NOMO-1 (cell line): ENCODE results near the gene TFAP2A.

Experiments
- DNase-seq, 2 experiments: peaks; one replicate each; lab custom pipeline; 2025; ENCODE audit not compliant: unreplicated experiment in 2 of 2; lab: John Stamatoyannopoulos, UW

The TFAP2A gene

GRCh38 chr6:10402648-10403311, 12.1 kb downstream of the TFAP2A start:
- DNase-seq = peak; percentile 42 to 68

GRCh38 chr6:10401632-10402223, 13.1 kb downstream of the TFAP2A start:
- no peak for DNase-seq

DNA sequence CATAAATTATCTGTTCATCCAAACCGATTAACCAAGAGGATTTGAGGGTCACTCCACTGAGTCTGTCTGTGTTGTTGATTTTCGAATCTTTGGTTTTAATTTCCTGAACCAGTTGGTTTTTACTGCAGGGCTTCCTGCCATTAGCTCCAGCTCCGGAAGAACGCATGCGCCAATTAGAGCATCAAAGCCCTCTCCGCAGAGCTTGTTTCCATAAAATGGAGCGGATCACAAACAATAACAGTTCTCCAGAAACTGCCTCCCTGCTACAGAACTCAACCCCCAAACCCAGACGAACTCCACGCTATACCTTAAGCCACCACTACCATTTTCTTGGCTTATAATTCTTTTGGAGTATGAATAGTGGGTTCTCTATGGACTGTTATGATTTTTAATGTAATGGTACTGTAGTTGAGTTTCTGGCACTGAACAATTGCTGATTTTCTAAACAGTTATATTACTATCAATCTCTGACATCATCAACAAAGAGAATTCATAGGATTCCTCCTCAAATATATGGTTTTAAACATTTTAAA, 13.8 kb downstream of the TFAP2A start:
- no peak for DNase-seq

GRCh38 chr6:10400330-10400729, 14.5 kb downstream of the TFAP2A start:
- DNase-seq = no peak

DNA sequence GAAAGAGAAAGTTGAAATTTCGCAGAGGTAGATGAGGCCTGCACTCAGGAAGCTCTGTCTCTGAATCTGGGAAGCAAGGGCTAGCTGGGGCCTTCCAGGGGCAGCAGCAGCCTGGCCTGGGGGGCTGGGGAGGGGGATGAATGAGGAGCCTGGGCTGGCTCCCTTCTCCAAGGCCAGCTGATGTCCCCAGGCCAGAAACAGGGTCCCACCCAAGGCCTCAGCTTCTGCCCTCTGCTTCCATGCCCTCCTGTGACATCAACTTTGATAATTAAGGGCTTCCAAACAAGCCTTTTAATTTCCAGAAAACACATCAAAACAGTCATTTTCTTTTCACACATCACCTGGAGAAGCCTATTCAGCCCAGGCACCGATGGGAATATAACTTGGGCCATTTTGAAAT, 15.4 kb downstream of the TFAP2A start:
- DNase-seq = no peak

- DNase-seq = no peak
These were observed 16.2 kb downstream of the TFAP2A start for GRCh38 chr6:10398446-10399218.

DNA sequence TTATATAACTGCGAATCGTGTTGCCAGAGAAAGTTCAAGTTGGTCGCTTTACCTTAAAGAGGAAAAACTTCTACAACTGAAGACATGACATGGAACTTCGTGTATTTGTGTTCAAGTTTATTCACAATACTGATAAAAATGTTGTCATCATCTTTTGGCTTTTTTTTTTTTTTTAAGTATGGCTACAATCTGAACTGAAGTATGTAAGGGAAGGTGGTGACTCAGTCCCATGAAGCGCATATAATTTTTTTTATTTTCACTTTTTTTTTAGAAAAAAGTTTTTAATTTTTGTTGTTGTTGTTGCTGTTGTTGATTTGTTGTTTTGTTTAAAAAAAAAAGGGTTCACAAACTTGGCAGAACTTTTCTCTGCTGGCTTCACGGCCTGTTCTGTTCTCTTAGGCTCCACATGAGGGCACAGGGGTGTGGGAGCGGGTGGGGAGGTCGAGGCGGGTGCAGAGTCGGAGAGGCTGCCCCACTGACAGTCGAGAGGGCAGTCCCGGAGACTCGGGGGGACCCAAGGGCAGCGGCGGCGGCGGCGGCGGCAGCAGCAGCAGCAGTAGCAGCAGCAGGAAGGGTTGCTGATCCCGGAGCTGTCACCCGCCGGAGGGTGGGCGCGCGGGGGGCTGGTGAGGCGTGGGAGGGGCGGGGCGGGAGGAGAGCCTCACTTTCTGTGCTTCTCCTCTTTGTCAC, 17.0 kb downstream of the TFAP2A start:
- DNase-seq = no peak

GRCh38 chr6:10396785-10397184, 18.1 kb downstream of the TFAP2A start:
- DNase-seq = no peak

GRCh38 chr6:10395704-10396546, 18.9 kb downstream of the TFAP2A start:
- DNase-seq = no peak

GRCh38 chr6:10395171-10395703, 19.6 kb downstream of the TFAP2A start:
- DNase-seq = no peak

DNA sequence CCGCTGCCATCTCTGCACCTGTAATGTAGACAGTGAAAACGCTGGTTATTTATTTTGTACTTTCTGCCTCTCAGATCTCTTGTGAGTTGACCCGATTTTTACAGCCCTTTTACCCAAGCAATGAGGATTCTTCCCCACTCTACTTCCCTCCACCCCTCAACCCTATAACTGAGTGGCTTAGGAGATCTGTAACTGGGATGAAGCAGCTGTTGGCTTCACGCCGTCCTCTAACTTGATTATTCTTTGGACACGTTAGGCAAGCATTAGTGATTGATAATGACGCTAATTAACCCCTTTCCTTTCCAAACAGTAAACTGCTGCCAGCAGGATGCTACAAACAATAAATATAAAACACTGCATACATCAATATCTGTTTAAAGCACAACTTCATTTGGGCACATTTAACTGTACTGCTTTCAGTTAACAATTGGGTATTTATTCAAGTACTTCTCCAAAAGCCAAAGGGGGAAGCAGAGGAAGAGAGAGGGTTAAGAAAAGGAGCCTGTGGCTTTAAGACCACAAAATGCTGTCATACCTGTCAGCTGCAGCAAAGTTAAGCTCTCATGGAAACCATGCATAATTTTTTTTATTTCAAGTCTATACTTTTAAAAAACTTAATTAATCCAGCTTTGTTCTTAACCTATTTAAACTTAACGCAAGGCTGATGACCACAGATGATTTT, 21.2 kb downstream of the TFAP2A start:
- DNase-seq = peak; percentile 46 to 70

DNA sequence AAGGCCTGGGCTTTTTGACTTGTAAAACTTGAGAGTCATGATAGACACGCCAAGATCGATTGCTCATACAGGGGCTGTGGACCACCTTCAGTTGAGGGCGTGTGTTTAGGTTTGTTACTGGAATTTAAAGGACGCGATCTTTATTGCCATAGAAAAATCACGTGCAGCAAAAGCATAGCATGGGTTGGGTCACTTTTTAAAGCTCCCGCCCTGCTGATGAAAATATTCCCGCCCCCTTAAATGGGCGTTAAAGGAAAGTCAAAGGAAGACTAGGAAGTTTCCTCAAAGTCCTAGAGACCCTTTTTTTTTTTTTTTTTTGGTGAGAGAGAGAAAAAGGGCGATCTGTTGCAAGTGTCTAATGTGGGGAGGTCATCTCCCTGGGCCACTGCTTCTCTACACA, 23.1 kb downstream of the TFAP2A start:
- no peak for DNase-seq

DNA sequence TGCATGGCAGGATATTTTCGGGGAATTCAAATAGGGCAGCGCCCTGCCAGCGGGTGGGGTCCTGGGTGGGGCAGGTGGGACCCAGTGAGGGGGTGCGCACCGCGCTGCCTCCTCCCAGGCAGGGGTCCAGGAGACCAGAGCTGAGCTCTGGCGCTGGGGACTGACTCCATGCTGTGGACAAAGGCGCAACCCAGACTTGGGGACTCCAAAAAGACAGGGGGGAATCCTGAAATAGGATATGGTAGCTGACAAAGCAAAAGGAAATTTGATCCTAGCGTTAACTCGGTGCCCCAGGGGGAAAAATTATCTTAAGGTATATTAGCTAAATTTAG, 23.6 kb downstream of the TFAP2A start:
- no peak for DNase-seq

- DNase-seq = no peak
These were observed 24.2 kb downstream of the TFAP2A start for GRCh38 chr6:10390495-10391298.

- no peak for DNase-seq
These were observed 25.0 kb downstream of the TFAP2A start for GRCh38 chr6:10389739-10390494.

- no peak for DNase-seq
These were observed 27.9 kb downstream of the TFAP2A start for GRCh38 chr6:10386756-10387654.

DNA sequence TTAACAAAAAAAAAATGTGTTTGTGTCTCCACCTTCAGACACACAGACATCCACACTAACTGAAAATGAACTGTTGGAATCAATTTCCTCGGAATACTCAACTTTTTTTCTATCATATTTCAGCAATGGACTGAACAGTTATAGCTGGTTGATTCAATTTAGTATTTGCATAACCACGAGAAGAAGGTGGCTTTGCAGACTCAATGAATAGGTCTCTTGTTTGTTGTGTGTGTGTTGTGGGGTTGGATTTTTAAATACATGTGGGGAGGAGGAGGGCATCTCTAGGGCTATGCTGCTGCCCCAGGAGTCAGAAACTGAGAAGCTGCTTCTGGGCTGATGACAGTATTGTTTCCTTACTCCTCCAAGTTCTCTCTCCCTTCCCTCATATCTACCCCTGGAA, 28.7 kb downstream of the TFAP2A start:
- no peak for DNase-seq
